ENCODE data around the gene MICALL1. TPM values are rescaled to one million over a fixed set of nuclear protein-coding genes. Genes with fewer than 3 reads are reported as not detected.

Gene MICALL1
- total and polyA plus RNA-seq, 4 experiments from 2014 or later: 0.77 to 31.0 (median 17.6) TPM

Small RNAs within 50 kb of the gene (microRNA-seq; reads per million reads assigned to microRNA genes)
- gene MIR4534 (ENCODE audit: borderline microRNAs expressed, borderline number of aligned reads, borderline replicate concordance) (not detected), gene MIR6820 (ENCODE audit: borderline microRNAs expressed, borderline number of aligned reads, borderline replicate concordance) (0.96 reads per million)

Other genes starting within 250 kb of the MICALL1 start
- gene PDXP, start 247.6 kb upstream of the MICALL1 start, total RNA-seq: 1 to 10 TPM; 7.3 to 9.8 TPM
- gene PDXP, start 247.6 kb upstream of the MICALL1 start, polyA plus RNA-seq: 1 to 10 TPM in 1 of 2 donors, under 1 TPM in 1; 0.38 to 7.1 TPM
- gene LGALS1, start 230.7 kb upstream of the MICALL1 start, total RNA-seq: 10 to 100 TPM; 64.8 to 68.7 TPM
- gene LGALS1, start 230.7 kb upstream of the MICALL1 start, polyA plus RNA-seq: 100 to 1,000 TPM; 315 to 358 TPM
- 10 to 100 TPM; 50.3 to 52.0 TPM for gene NOL12, start 220.0 kb upstream of the MICALL1 start, total RNA-seq
- gene NOL12, start 220.0 kb upstream of the MICALL1 start, polyA plus RNA-seq: 10 to 100 TPM; 38.8 to 51.6 TPM
- gene TRIOBP, start 209.2 kb upstream of the MICALL1 start, total RNA-seq: 10 to 100 TPM; 25.8 to 26.1 TPM
- gene TRIOBP, start 209.2 kb upstream of the MICALL1 start, polyA plus RNA-seq: 10 to 100 TPM in 1 of 2 donors, 1 to 10 TPM in 1; 9.2 to 13.0 TPM
- 1 to 10 TPM; 3.4 to 4.4 TPM for gene GCAT, start 98.4 kb upstream of the MICALL1 start, total RNA-seq
- 1 to 10 TPM; 2.9 to 6.8 TPM for gene GCAT, start 98.4 kb upstream of the MICALL1 start, polyA plus RNA-seq
- gene GALR3, start 82.9 kb upstream of the MICALL1 start, total RNA-seq: not detected
- not detected for gene GALR3, start 82.9 kb upstream of the MICALL1 start, polyA plus RNA-seq
- gene ANKRD54, start 62.0 kb upstream of the MICALL1 start, total RNA-seq: 10 to 100 TPM; 21.6 to 22.7 TPM
- 10 to 100 TPM; 11.0 to 13.4 TPM for gene ANKRD54, start 62.0 kb upstream of the MICALL1 start, polyA plus RNA-seq
- gene EIF3L, start 56.9 kb upstream of the MICALL1 start, total RNA-seq: 100 to 1,000 TPM; 550 to 571 TPM
- gene EIF3L, start 56.9 kb upstream of the MICALL1 start, polyA plus RNA-seq: 100 to 1,000 TPM; 226 to 364 TPM
- gene C22orf23, start 47.3 kb downstream of the MICALL1 start, total RNA-seq: not detected
- not detected for gene C22orf23, start 47.3 kb downstream of the MICALL1 start, polyA plus RNA-seq
- gene POLR2F, start 47.4 kb downstream of the MICALL1 start, total RNA-seq: 10 to 100 TPM; 44.9 to 47.5 TPM
- 100 to 1,000 TPM; 133 to 158 TPM for gene POLR2F, start 47.4 kb downstream of the MICALL1 start, polyA plus RNA-seq
- not detected for gene SOX10, start 78.3 kb downstream of the MICALL1 start, total RNA-seq
- gene SOX10, start 78.3 kb downstream of the MICALL1 start, polyA plus RNA-seq: not detected
- 10 to 100 TPM; 25.5 to 28.0 TPM for gene PICK1, start 151.1 kb downstream of the MICALL1 start, total RNA-seq
- gene PICK1, start 151.1 kb downstream of the MICALL1 start, polyA plus RNA-seq: 10 to 100 TPM in 1 of 2 donors, 1 to 10 TPM in 1; 6.5 to 10.2 TPM
- gene SLC16A8, start 177.9 kb downstream of the MICALL1 start, total RNA-seq: not detected
- not detected for gene SLC16A8, start 177.9 kb downstream of the MICALL1 start, polyA plus RNA-seq
- gene BAIAP2L2, start 204.4 kb downstream of the MICALL1 start, total RNA-seq: 1 to 10 TPM; 3.6 to 3.7 TPM
- not detected for gene BAIAP2L2, start 204.4 kb downstream of the MICALL1 start, polyA plus RNA-seq

All from CD4-positive, alpha-beta memory T cell (primary cell).